Inflammatory macrophage (primary cell): ENCODE measurements around the gene TOP3A.
"Not testable (repeated sequence)": the region's sequence is repeated elsewhere in the genome, so short reads cannot be mapped to it uniquely, and the experiment has no call there.

ENCODE experiments used
- DNase-seq, 2 donors: peaks; one replicate each; pipeline ENCODE4 v3.0.0-alpha.2; 2020 to 2022

TOP3A gene

DNA sequence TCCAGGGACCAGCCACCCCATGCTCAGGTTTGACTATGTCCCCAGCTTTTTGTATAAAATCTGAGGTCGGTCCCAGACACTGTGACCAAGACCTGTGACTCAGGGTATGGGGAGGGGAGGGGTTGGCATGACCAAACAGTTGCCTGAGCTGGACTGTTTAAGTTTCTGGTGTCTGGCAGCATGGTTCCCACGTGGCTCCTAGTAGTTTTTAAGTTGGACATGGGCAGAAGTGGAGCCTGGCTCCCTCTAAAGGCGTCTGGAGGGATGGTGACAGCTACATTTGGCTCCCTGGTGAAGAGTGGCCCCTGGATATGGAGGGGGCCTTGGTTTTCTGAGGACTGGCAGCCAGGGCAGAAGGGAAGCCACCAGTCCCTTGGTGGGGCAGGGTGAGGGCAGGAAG lies 8.2 kb upstream of the TOP3A start:
- no peak for DNase-seq

DNA sequence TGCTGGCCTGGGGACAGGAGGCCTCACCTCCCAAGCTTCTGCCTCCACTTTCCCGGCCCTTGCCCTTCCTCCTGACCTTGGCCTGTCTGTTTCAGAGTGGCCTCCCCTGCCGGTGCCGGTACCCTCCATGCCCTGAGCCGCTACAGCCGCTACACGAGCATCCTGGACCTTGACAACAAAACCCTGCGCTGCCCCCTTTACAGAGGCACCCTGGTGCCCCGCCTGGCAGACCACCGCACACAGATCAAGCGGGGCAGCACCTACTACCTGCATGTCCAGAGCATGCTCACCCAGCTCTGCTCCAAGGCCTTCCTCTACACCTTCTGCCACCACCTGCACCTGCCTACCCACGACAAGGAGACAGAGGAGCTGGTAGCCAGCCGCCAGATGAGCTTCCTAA lies 7.7 kb upstream of the TOP3A start:
- DNase-seq = no peak

DNA sequence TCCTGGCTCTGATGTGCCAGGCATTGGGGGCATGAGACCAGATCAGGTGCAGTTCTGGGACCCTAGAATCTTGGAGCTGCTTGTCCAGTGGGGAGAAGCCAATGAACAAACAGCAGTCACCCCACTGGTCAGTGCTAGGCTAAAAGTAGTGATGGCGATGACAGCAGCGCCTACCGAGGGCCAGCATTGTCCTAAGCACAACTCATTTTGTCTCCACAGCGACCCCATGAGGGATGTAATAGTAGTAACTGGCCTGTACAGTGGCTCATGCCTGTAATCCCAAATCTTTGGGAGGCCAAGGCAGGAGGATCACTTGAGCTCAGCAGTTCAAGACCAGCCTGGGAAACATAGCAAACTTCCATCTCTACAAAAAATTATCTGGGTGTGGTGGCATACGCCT lies 6.5 kb upstream of the TOP3A start:
- no peak for DNase-seq

DNA sequence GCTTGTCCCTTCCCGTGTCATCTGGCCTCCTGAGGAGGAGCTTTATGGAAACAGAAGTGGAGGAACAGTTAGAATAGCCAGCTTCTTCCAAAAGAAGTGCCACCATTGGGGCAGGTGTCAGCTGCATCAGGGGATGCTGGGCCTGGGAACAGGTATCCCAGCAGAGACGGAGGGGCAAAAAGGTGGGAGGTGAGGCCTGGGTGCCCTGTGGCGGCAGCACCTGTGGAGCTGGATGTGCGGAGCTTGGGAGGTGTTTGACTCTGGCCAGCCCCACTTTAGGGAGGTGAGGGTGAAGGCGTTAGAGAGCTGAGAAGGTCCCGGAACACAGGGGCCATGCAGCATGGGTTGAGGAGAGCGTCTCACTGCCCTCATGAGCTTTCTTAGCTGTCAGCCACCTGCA lies 5.5 kb upstream of the TOP3A start:
- no peak for DNase-seq

DNA sequence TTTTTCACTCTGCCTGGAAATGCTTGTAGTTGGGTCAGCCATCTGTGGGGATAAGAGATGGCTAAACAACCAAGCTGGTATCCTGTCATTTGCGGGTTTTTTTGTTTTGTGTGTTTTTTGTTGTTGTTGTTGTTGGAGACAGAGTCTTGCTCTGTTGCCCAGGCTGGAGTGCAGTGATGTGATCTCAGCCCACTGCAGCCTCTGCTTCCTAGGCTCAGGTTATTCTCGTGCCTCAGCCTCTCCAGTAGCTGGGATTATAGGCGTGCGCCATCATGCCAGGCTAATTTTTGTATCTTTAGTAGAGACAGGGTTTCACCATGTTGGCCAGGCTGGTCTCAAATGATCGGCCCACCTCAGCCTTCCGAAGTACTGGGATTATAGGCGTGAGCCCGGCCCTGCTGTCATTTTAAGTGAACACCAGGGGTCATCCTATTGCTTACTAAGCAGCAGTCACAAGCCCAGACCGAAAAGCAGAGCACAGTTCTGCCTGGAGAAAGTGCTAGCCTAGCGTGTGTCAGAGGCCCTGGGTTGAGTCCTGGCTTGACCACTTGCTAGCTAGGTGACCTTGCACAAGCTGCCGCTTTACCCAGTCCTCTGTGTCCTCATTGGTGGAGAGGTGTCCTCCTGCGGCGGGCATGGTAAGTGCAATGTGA lies 4.9 kb upstream of the TOP3A start:
- DNase-seq = peak; percentile 18 to 29

DNA sequence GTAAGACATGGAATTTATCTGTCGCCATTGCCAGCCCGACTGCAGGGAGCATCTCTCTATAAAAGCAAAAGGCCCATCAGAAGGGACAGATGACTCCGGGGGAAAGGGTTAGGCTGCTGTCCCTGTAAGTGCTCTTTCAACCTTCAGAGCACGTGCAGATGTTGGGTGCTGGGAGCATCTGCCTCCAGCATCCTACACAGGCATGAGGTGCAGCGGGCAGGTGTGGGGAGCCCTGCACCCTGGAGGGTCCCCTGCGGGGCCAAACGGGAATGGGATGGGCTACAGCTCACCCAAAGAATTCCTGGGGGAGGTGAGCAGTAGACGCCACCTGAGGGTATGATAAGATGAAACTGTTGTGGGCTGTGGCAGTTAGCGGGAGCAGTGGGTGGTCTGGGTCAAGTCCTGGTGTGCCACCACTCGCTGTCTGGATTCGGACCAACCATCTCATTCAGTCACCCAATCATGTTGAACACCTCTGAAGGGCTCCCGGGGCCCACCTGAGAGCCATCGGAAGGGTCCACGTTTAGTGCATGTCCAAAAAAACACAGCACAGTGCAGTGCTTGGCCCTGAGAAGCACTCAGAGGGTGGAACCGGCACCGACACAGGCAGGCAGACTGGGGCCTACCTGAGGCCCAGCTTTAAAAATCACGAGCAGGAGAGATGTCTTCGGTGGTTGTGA lies 4.1 kb upstream of the TOP3A start:
- DNase-seq = no peak

DNA sequence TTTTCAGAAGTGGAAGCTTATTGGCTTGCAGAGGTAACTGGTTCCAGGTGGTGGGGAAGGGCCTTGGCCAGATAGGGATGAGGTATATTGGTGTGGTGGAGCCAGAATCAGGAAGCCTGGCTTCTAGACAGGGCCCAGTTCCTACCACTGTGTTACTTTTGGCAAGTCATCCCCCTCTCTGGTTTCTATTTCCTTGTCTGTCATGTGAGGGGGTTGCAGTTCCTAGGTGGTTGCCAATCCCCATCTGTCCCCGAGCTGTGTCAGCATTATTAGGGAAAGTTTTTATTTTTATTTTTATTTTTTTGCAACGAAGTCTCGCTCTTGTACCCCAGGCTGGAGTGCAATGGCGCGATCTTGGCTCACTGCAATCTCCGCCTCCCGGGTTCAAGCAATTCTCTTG lies 3.3 kb upstream of the TOP3A start:
- DNase-seq = peak; percentile 27 to 37

DNA sequence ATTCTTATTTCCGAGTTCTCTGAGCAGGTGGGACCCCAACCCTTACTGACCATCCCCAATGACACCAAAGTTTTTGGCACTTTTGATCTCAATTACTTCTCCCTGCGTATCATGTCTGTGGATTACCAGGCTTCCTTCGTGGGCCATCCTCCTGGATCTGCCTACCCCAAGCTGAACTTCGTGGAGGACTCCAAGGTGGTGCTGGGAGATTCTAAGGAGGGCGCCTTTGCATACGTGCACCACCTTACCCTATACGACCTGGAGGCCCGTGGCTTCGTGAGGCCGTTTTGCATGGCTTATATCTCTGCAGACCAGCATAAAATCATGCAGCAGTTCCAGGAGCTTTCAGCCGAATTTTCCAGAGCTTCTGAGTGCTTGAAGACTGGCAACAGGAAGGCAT lies 1.2 kb upstream of the TOP3A start:
- DNase-seq = no peak

DNA sequence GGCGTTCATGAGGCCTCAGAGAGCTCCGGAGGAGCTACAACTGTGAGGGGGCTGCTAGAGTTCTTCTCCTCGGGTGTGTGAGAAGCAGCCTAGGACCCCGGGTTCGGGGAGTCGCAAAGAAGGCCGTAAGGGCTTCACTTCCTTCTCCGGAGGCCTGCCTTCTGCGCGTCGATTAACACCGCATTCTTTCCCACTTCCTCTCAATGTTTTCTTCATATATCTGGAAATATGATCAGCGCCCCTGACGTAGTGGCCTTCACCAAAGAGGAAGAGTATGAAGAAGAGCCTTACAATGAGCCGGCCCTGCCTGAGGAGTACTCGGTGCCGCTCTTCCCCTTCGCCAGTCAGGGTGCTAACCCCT lies 748 bp upstream of the TOP3A start:
- peak; percentile 59 to 69 for DNase-seq

DNA sequence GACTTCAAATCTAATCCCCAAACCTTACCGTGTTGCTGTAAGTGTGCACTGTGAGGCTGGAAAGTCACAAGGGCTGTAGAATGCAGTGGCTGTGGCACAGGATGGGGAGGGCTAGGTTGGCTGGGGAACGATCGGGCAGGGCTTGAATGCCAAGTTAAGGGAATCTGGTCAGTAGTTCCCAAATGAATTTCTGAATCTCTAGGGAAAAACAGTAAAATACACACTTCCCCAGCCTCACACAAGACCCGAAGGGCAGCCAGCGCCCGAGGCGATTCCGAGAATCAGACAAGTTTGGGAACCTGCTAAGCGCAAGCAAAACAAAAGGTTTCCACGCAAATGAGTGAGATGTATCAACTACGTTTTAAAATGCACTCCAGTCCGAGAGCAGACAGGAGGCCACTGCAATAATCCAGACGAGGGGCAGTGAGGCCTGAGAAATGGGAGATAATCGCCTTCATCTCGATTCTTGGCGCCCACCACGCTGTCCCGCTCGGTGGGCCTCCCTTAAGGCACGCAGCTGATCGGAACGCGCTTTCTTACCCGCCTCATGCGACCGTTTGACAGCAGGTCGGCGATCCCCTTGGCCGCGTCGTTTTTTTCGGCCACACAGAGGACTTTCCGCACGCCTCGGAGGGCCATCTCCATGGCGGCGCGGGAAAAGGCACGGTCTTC lies 599 bp downstream of the TOP3A start:
- DNase-seq = peak in 1 of 2 donors; percentile 21

DNA sequence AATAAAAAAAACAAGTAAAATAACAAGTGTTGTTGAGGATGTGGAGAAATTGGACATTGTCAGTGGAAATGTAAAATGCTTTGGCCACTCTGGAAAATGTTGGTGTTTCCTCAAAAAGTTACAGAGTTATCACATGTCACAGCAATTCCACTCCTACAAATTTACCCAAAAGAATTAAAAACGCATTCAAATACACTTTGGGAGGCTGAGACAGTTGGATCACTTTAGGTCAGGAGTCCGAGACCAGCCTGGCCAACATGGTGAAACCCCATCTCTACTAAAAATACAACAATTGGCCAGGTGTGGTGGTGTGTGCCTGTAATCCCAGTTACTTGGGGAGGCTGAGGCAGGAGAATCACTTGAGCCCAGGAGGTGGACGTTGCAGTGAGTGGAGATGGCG lies 5.6 kb downstream of the TOP3A start:
- DNase-seq = no peak

DNA sequence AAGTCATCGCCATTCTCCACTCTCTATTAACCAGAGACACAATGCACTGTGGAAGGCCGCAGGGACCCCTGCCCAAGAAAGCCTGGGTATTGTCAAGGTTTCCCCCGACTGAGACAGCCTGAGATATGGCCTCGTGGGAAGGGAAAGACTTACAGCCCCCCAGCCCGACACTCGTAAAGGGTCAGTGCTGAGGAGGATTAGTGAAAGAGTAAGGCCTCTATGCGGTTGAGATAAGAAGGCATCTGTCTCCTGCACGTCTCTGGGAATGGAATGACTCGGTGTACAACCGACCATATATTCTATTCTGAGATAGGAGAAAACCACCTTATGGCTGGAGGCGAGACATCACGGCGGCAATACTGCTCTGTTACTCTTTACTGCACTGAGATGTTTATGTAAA lies 11.6 kb downstream of the TOP3A start:
- DNase-seq = not testable (repeated sequence)

DNA sequence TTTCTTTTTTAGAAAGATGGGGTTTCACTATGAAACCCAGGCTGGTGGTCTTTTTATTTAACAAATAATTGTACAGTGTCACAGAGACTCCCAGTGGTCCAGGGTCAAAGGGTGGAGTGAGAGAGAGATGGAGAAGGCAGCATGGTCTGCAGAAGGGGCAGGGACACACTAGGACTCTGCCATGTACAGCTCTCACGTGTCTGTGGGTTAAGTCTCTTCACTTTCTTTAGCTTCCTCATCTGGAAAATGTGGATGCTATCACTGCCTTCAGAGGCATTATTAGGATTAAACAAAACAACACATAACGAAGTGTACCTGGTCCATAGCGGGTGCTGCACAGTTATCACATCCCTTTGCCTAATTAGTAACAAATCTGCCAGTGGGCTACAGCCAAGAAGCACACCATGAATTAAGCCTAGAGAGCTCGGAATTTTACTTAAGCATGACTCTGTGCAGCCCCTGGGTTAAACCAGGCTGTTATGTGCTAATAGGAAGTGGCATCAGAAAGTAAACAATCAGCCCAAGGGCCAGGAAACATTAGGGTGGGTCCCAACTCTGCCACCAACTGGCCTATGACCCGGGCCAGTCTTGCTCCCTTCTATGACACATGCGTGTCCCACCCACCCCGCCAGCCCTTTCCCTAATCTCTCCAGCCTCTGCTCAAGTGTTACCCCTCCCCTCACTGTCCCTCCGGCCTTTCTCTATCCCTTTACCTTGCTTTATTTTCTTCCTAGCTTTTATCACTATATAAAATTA lies 13.9 kb downstream of the TOP3A start:
- peak; percentile 39 to 65 for DNase-seq

DNA sequence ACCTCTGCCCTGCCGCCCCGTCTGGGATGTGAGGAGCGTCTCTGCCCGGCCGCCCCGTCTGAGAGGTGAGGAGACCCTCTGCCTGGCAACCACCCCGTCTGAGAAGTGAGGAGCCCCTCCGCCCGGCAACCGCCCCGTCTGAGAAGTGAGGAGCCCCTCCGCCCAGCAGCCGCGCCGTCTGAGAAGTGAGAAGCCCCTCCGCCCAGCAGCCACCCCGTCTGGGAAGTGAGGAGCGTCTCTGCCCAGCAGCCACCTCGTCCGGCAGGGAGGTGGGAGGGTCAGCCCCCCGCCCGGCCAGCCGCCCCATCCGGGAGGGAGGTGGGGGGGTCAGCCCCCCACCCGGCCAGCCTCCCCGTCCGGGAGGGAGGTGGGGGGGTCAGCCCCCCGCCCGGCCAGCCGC lies 16.7 kb downstream of the TOP3A start:
- not testable (repeated sequence) for DNase-seq

DNA sequence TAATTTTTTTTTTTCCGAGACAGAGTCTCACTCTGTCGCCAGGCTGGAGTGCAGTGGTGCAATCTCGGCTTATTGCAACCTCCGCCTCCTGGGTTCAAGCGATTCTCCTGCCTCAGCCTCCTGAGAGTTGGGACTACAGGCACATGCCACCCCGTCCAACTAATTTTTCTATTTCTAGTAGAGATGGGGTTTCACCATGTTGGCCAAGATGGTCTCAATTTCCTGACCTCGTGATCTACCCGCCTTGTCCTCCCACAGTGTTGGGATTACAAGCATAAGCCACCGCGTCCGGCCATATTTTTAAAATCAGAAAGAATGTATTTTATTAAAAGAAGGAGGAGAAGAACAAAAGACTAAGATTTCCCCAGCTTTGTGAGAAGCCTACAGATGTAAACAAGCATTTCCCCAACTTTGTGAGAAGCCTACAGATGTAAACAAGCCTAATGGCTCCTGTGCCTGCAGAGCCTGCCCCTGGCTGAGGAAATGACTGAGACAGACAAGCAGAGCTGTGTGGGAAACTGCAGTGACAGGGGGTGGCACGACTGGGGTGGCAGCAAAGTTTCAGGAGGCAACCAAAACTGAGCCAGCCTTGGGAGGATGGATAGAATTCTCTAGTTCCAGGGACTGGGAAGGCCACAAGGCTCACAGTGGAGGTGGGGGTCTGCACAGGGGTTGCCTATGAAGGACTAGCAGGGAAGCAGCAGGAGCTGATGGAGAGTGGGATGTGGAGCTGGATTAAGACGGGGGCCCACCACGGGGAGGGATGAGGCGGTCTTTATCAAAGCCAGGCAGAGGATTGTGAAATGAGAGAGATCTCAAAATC lies 22.9 kb downstream of the TOP3A start:
- DNase-seq = no peak

DNA sequence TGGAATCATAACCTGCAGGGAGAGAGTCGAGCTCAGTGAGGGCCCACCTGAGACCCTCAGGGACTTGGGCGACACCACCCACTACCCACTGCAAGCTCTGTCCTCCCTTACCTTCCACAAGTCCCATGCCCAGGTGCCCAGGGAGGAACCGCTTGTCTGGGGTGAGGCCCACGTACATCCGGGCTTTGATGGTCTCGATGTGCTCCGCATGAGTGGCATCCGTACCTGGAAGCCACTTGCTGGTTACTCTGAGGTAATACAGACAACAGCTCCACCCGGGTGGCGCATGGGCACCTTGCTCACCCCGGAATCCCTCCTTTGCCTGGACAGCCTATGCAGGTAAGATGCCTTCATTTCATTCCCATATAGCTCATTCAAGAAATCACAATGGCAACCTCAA lies 29.5 kb downstream of the TOP3A start:
- DNase-seq = no peak

DNA sequence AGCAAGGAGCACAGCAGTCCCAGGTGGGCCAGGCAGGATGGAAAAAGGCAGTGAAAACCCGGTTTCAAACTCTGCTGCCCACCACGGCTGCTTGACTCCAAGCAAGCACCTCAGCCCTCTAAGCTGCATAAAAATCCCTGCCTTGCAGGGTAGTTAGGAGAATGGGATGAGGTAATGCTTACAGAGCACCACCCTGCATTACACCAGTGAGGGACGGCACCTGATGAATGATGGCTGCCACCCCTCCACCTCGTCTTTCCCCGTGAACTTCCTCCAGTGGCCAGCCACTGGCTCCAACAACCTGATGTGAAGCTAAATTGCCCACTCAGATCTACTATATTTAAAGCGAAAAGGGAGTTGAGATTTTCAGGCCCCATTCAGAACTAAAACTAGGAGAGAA lies 33.0 kb downstream of the TOP3A start:
- no peak for DNase-seq

DNA sequence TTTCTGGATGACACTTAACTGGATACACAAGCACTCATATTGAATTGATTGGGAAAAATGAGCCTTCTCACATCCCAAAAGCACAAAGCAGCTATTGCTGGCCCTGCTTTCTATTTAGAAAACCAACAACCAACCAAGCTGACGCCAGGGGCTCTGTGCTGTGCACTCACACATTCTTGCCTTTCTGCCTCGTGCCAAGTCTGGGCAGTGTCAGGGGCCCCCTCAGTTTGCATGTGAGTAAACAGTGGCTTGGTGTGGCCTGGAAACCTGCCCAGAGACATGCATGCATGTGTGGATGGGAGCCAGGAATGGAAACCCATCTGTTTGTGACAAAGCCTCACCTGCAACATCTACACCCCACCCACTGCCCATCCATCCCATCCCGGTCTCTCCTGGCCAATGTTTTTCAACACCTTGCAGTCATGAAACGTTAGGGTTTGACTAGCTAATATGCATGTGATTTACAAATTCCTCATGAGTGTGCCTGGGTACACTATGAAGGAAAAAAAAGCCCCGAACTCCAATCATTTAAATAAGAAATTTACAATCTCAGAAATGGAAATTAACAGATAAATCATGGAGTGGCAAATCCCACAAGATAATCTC lies 33.9 kb downstream of the TOP3A start:
- DNase-seq = no peak

DNA sequence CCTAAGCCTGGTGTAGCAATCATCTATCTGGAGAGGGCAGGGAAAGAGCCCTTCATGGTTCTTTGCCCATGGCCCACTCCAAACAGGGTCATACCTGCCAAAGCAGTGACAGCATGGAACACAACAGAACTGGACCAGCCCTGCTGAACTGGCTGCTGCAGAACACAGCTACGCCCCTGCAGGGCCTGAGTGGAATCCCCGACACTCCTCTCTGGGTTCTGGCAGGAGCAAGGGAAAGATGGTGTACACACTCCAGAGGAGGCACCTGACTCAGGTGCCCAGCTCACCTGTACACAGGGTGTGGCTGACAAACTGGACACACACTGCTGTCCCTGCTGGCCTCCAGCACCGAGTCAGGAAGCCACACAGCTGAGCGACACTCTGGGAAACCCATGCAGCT lies 34.5 kb downstream of the TOP3A start:
- DNase-seq = no peak

DNA sequence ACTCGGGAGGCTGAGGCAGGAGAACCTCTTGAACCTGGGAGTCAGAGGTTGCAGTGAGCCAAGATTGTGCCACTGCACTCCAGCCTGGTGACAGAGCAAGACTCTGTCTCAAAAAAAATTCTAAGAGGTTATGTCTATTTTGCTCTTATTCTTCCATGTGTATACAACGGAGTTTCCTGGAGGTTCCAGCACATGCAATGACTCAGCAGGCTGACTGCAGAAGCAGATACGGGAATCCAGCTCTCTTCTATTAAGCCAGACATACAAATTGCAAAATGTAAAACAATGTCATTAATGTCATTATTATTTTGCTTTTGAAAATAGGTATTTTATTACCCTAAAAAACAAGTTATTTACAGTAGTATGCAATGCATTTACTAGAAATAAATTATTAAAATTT lies 35.9 kb downstream of the TOP3A start:
- DNase-seq = no peak

DNA sequence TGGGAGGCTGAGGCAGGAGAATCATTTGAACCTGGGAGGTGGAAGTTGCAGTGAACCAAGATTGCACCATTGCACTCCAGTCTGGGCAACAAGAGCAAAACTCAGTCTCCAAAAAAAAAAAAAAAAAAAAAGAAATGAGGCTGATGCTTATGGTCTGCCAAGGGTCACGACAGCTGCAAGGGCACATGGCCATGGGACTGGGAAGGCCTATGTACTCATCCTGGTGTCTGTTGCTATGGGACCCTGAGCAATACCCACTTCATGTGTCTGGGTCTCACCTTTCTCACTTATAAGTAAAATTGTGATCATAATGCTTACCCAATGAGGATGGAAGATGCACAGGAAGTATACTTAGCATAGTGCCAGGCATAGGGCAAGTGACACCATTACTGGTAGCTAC lies 37.7 kb downstream of the TOP3A start:
- no peak for DNase-seq
